Measurements from ENCODE around the gene CMTM8. TPM values are rescaled to one million over a fixed set of nuclear protein-coding genes. Genes with fewer than 3 reads are reported as not detected.

The CMTM8 gene
- total RNA-seq, 2 experiments from 2014 or later: 6.4 to 6.9 TPM

GRCh38 chr3:32398531-32398930 is 160.1 kb downstream of the CMTM8 start:
- Mint-ChIP-seq H3K27me3 (no peaks in the 10 kb centered on the region), H3K4me3 (no peak overlapping the region), H3K9me3 (no peaks in the 10 kb centered on the region), H3K4me1 (ENCODE audit: low read depth) (peaks cover 69% of the 10 kb centered on the region), H3K36me3 (ENCODE audit: low read depth) (peaks cover 12% of the 10 kb centered on the region), H3K27ac (peak overlapping the region; percentile 62)
- ChIA-PET CTCF (interaction anchor here (0.7 to 7.8 kb wide), 7 partner anchors 11 to 102 kb away, joined by 3 to 69 read pairs (median 4); no protein-coding TSS in a partner anchor), POLR2A (interaction anchor here (0.6 to 1.2 kb wide), 2 partner anchors 69 to 88 kb away, joined by 3 to 6 read pairs; no protein-coding TSS in a partner anchor)
- intact Hi-C loops (cut with micrococcal nuclease): loop anchor here (2.0 to 5.0 kb wide), 2 partner anchors 64 to 222 kb away; no protein-coding TSS in a partner anchor
- no peak for DNase-seq
- no peak for TF ChIP-seq CTCF (IDR thresholded peaks at IDR 0.05)
- no peak for ATAC-seq

- H3K9me3 Mint-ChIP-seq: no peaks in the 10 kb centered on the region
- peak overlapping the region; percentile 62 for H3K27ac Mint-ChIP-seq
- DNase-seq (peak; percentile 54), ATAC-seq (peak; percentile 32)
- H3K36me3 Mint-ChIP-seq (ENCODE audit: low read depth): peaks cover 13% of the 10 kb centered on the region
- no peaks in the 10 kb centered on the region for H3K27me3 Mint-ChIP-seq
- H3K4me1 Mint-ChIP-seq (ENCODE audit: low read depth): peaks cover 68% of the 10 kb centered on the region
- intact Hi-C loops (cut with micrococcal nuclease): loop anchor here (2.0 to 5.0 kb wide), 2 partner anchors 63 to 222 kb away; no protein-coding TSS in a partner anchor
- ChIA-PET POLR2A (interaction anchor here (1.7 kb wide), 1 partner anchor 51 kb away, joined by 4 read pairs; no protein-coding TSS in a partner anchor), CTCF (interaction anchor here (1.2 to 7.8 kb wide), 5 partner anchors 12 to 222 kb away, joined by 3 to 69 read pairs (median 17); no protein-coding TSS in a partner anchor)
- peak; percentile 85 for TF ChIP-seq CTCF (IDR thresholded peaks at IDR 0.05)
- H3K4me3 Mint-ChIP-seq: no peak overlapping the region
Observed at GRCh38 chr3:32399030-32399620, 160.6 kb downstream of the CMTM8 start.

GRCh38 chr3:32401126-32401525 is 162.6 kb downstream of the CMTM8 start:
- ChIA-PET CTCF (interaction anchor here (1.0 to 7.8 kb wide), 5 partner anchors 26 to 225 kb away, joined by 3 to 69 read pairs (median 9); no protein-coding TSS in a partner anchor), POLR2A (interaction anchor here (0.9 to 1.8 kb wide), 7 partner anchors 9 to 60 kb away, joined by 3 to 5 read pairs (median 4); partner anchors contain the start of gene CMTM7)
- DNase-seq: no peak
- peak overlapping the region; percentile 100 for H3K27ac Mint-ChIP-seq
- H3K36me3 Mint-ChIP-seq (ENCODE audit: low read depth): peaks cover 27% of the 10 kb centered on the region
- ATAC-seq: no peak
- no peak for TF ChIP-seq CTCF (IDR thresholded peaks at IDR 0.05)
- intact Hi-C loops (cut with micrococcal nuclease): no loop called here
- no peaks in the 10 kb centered on the region for H3K9me3 Mint-ChIP-seq
- peak overlapping the region; percentile 91 for H3K4me3 Mint-ChIP-seq
- H3K27me3 Mint-ChIP-seq: no peaks in the 10 kb centered on the region
- H3K4me1 Mint-ChIP-seq (ENCODE audit: low read depth): peaks cover 68% of the 10 kb centered on the region

GRCh38 chr3:32401556-32402081 is 163.1 kb downstream of the CMTM8 start:
- H3K27ac Mint-ChIP-seq: peak overlapping the region; percentile 100
- CTCF ChIA-PET: interaction anchor here (1.0 to 7.8 kb wide), 6 partner anchors 9 to 225 kb away, joined by 3 to 69 read pairs (median 6); no protein-coding TSS in a partner anchor
- H3K4me1 Mint-ChIP-seq (ENCODE audit: low read depth): peaks cover 71% of the 10 kb centered on the region
- ATAC-seq (peak; percentile 77), DNase-seq (peak; percentile 78)
- intact Hi-C loops (cut with micrococcal nuclease): no loop called here
- peak overlapping the region; percentile 91 for H3K4me3 Mint-ChIP-seq
- POLR2A ChIA-PET: interaction anchor here (0.9 to 2.4 kb wide), 5 partner anchors 9 to 59 kb away, joined by 3 to 8 read pairs (median 4); partner anchors contain the start of gene CMTM7
- no peaks in the 10 kb centered on the region for H3K9me3 Mint-ChIP-seq
- H3K27me3 Mint-ChIP-seq: no peaks in the 10 kb centered on the region
- peaks cover 27% of the 10 kb centered on the region for H3K36me3 Mint-ChIP-seq (ENCODE audit: low read depth)
- no peak for TF ChIP-seq CTCF (IDR thresholded peaks at IDR 0.05)
